CD1c-positive myeloid dendritic cell (primary cell): Measurements from ENCODE around the gene TRIM63.

Experiments used
- DNase-seq: peaks from one replicate; pipeline ENCODE4 v3.0.0-alpha.2; 2016; ENCODE audit errors: extremely low spot score

TRIM63 gene

GRCh38 chr1:26084844-26085243 is 17.4 kb upstream of the TRIM63 start:
- DNase-seq: no peak

GRCh38 chr1:26084091-26084561 is 16.7 kb upstream of the TRIM63 start:
- DNase-seq: no peak

- no peak for DNase-seq
Measured at GRCh38 chr1:26083208-26083607, 15.8 kb upstream of the TRIM63 start.

- no peak for DNase-seq
Measured at GRCh38 chr1:26082020-26082350, 14.6 kb upstream of the TRIM63 start.

- DNase-seq: no peak
Measured at GRCh38 chr1:26081267-26082019, 14.0 kb upstream of the TRIM63 start.

- no peak for DNase-seq
Measured at GRCh38 chr1:26079960-26080814, 12.8 kb upstream of the TRIM63 start.

- DNase-seq: no peak
Measured at GRCh38 chr1:26079178-26079563, 11.7 kb upstream of the TRIM63 start.

- DNase-seq: no peak
Measured at GRCh38 chr1:26078286-26079177, 11.1 kb upstream of the TRIM63 start.

GRCh38 chr1:26077524-26077923 is 10.1 kb upstream of the TRIM63 start:
- no peak for DNase-seq

- no peak for DNase-seq
Measured at GRCh38 chr1:26075421-26076144, 8.2 kb upstream of the TRIM63 start.

GRCh38 chr1:26072305-26072704 is 4.9 kb upstream of the TRIM63 start:
- DNase-seq: no peak

GRCh38 chr1:26070963-26071342 is 3.5 kb upstream of the TRIM63 start:
- no peak for DNase-seq

- DNase-seq: no peak
Measured at GRCh38 chr1:26070296-26070962, 3.0 kb upstream of the TRIM63 start.

- no peak for DNase-seq
Measured at GRCh38 chr1:26069941-26070295, 2.5 kb upstream of the TRIM63 start.

GRCh38 chr1:26066857-26067256 is 573 bp downstream of the TRIM63 start:
- no peak for DNase-seq

- no peak for DNase-seq
Measured at GRCh38 chr1:26066160-26066559, 1.3 kb downstream of the TRIM63 start.

- DNase-seq: no peak
Measured at GRCh38 chr1:26064553-26064952, 2.9 kb downstream of the TRIM63 start.

GRCh38 chr1:26060832-26061574 is 6.4 kb downstream of the TRIM63 start:
- DNase-seq: no peak

GRCh38 chr1:26059906-26060305 is 7.5 kb downstream of the TRIM63 start:
- no peak for DNase-seq

GRCh38 chr1:26058052-26058595 is 9.3 kb downstream of the TRIM63 start:
- DNase-seq: no peak
